ENCODE results near the gene BRMS1L. TPM values are rescaled to one million over a fixed set of nuclear protein-coding genes. Genes with fewer than 3 reads are reported as not detected.

The BRMS1L gene
- total and polyA plus RNA-seq, 2 donors (not counting 3 experiments of a cell fraction or from before 2014, with no cell fraction given), result 4.0 to 7.7 TPM

GRCh38 chr14:35806006-35806907 is 19.9 kb upstream of the BRMS1L start:
- Histone ChIP-seq H3K4me1 (ENCODE audit: control insufficient read depth, extremely low read depth, insufficient read depth, low read length) (peaks cover 8% of the 10 kb centered on the region), H2AFZ (ENCODE audit: low read depth, low read length) (no peak overlapping the region), H3K79me2 (ENCODE audit: control insufficient read depth, insufficient read depth, low read length) (peaks cover 24% of the 10 kb centered on the region), H3K27ac (ENCODE audit: insufficient read depth, low read depth, low read length) (no peak overlapping the region), H3K36me3 (ENCODE audit: control insufficient read depth in 2 of 2, extremely low read depth in 1 of 2, insufficient read depth in 2 of 2, low read length in 2 of 2) (no peaks in the 10 kb centered on the region), H3K9me1 (replicated peaks; ENCODE audit: control insufficient read depth, extremely low read depth, insufficient read depth, low read length) (no peaks in the 10 kb centered on the region), H4K20me1 (replicated peaks; ENCODE audit: control insufficient read depth, extremely low read depth, insufficient read depth, low read length) (no peaks in the 10 kb centered on the region), H3K9ac (replicated peaks; ENCODE audit: extremely low read depth, insufficient read depth, low read length) (no peak overlapping the region), H3K27me3 (ENCODE audit: control insufficient read depth in 2 of 2, insufficient read depth in 2 of 2, low read length in 2 of 2) (no peaks in the 10 kb centered on the region), H3K4me3 (replicated peaks in 1 of 3; ENCODE audit: insufficient read depth in 1 of 3, low read depth in 1 of 3, low read length in 3 of 3) (no peak overlapping the region), H3K9me3 (replicated peaks; ENCODE audit: control insufficient read depth, insufficient read depth, low read length) (no peaks in the 10 kb centered on the region), H3K4me2 (ENCODE audit: insufficient read depth, low read length) (no peak overlapping the region)
- intact Hi-C loops (cut with micrococcal nuclease), result loop anchor here (5.0 to 10.0 kb wide), 2 partner anchors 274 to 511 kb away; partner anchors contain the start of genes INSM2 and PSMA6
- no peak for TF ChIP-seq MAX (IDR thresholded peaks at IDR 0.05; ENCODE audit: insufficient read depth, insufficient read length)
- dilution Hi-C loops (cut with MboI; ENCODE audit: extremely low pct_ligation_motif_present, low sequenced_read_pairs), result no loop called here
- no peak for FAIRE-seq
- no peak for DNase-seq (ENCODE audit: low read depth, low spot score)
- no TSS peak for BruUV-seq (replicated peaks)
- ChIA-PET POLR2A (no interaction called here), CTCF (interaction anchor here (1.0 to 2.9 kb wide), 3 partner anchors 8 to 14 kb away, joined by 3 to 16 read pairs (median 4); no protein-coding TSS in a partner anchor)

- dilution Hi-C loops (cut with MboI; ENCODE audit: extremely low pct_ligation_motif_present, low sequenced_read_pairs), result no loop called here
- H3K9me3 ChIP-seq (replicated peaks; ENCODE audit: control insufficient read depth, insufficient read depth, low read length), result no peaks in the 10 kb centered on the region
- H3K27me3 ChIP-seq (ENCODE audit: control insufficient read depth in 2 of 2, insufficient read depth in 2 of 2, low read length in 2 of 2), result no peaks in the 10 kb centered on the region
- H2AFZ ChIP-seq (ENCODE audit: low read depth, low read length), result no peak overlapping the region
- TSS peak; percentile 34 for BruUV-seq (replicated peaks)
- H3K9ac ChIP-seq (replicated peaks; ENCODE audit: extremely low read depth, insufficient read depth, low read length), result no peak overlapping the region
- no peak for FAIRE-seq
- ChIA-PET CTCF (interaction anchor here (1.1 to 2.9 kb wide), 2 partner anchors 9 to 11 kb away, joined by 3 to 16 read pairs; no protein-coding TSS in a partner anchor), POLR2A (no interaction called here)
- H3K4me2 ChIP-seq (ENCODE audit: insufficient read depth, low read length), result peak overlapping the region; percentile 91
- DNase-seq (ENCODE audit: low read depth, low spot score), result no peak
- H3K4me3 ChIP-seq (replicated peaks in 1 of 3; ENCODE audit: insufficient read depth in 1 of 3, low read depth in 1 of 3, low read length in 3 of 3), result peak overlapping the region in 1 of 3 experiments; percentile 74
- H3K79me2 ChIP-seq (ENCODE audit: control insufficient read depth, insufficient read depth, low read length), result peaks cover 24% of the 10 kb centered on the region
- no peaks in the 10 kb centered on the region for H4K20me1 ChIP-seq (replicated peaks; ENCODE audit: control insufficient read depth, extremely low read depth, insufficient read depth, low read length)
- intact Hi-C loops (cut with micrococcal nuclease), result loop anchor here (5.0 to 10.0 kb wide), 2 partner anchors 275 to 513 kb away; partner anchors contain the start of genes INSM2 and PSMA6
- no peaks in the 10 kb centered on the region for H3K36me3 ChIP-seq (ENCODE audit: control insufficient read depth in 2 of 2, extremely low read depth in 1 of 2, insufficient read depth in 2 of 2, low read length in 2 of 2)
- peaks cover 8% of the 10 kb centered on the region for H3K4me1 ChIP-seq (ENCODE audit: control insufficient read depth, extremely low read depth, insufficient read depth, low read length)
- no peak for TF ChIP-seq EZH2 (IDR thresholded peaks at IDR 0.05; ENCODE audit: borderline replicate concordance, low read depth, low read length, severe bottlenecking)
- TF ChIP-seq JUN (IDR thresholded peaks at IDR 0.05; ENCODE audit: borderline replicate concordance, insufficient read depth, insufficient read length, low read depth), result no peak
- no peak for TF ChIP-seq POLR2AphosphoS5 (IDR thresholded peaks at IDR 0.05; ENCODE audit: insufficient read depth, low read depth, low read length)
- no peak for TF ChIP-seq POLR2A (IDR thresholded peaks at IDR 0.05; ENCODE audit: low read depth, low read length)
- TF ChIP-seq, protein P1, sequence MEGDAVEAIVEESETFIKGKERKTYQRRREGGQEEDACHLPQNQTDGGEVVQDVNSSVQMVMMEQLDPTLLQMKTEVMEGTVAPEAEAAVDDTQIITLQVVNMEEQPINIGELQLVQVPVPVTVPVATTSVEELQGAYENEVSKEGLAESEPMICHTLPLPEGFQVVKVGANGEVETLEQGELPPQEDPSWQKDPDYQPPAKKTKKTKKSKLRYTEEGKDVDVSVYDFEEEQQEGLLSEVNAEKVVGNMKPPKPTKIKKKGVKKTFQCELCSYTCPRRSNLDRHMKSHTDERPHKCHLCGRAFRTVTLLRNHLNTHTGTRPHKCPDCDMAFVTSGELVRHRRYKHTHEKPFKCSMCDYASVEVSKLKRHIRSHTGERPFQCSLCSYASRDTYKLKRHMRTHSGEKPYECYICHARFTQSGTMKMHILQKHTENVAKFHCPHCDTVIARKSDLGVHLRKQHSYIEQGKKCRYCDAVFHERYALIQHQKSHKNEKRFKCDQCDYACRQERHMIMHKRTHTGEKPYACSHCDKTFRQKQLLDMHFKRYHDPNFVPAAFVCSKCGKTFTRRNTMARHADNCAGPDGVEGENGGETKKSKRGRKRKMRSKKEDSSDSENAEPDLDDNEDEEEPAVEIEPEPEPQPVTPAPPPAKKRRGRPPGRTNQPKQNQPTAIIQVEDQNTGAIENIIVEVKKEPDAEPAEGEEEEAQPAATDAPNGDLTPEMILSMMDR (IDR thresholded peaks at IDR 0.05; ENCODE audit: extremely low read depth in 1 of 2, insufficient read depth in 1 of 2, low read depth in 1 of 2, low read length in 2 of 2), result no peak
- TF ChIP-seq GATA2 (IDR thresholded peaks at IDR 0.05; ENCODE audit: insufficient read depth, insufficient read length, low read depth, low read length), result no peak
- TF ChIP-seq MAX (IDR thresholded peaks at IDR 0.05; ENCODE audit: insufficient read depth, insufficient read length), result no peak
- TF ChIP-seq MYC (IDR thresholded peaks at IDR 0.05; ENCODE audit: low read depth, low read length), result no peak
- no peak for TF ChIP-seq FOS (IDR thresholded peaks at IDR 0.05; ENCODE audit: borderline replicate concordance, insufficient read depth, low read length)
- no peaks in the 10 kb centered on the region for H3K9me1 ChIP-seq (replicated peaks; ENCODE audit: control insufficient read depth, extremely low read depth, insufficient read depth, low read length)
- H3K27ac ChIP-seq (ENCODE audit: insufficient read depth, low read depth, low read length), result no peak overlapping the region
Measured at GRCh38 chr14:35807131-35807961, 18.8 kb upstream of the BRMS1L start.

Data from endothelial cell of umbilical vein (primary cell).